Measurements from ENCODE around the gene IGF2BP2. TPM values are rescaled to one million over a fixed set of nuclear protein-coding genes. Genes with fewer than 3 reads are reported as not detected.

IGF2BP2 gene
- total RNA-seq, 1 donor from 2014 or later, result 118 TPM

DNA sequence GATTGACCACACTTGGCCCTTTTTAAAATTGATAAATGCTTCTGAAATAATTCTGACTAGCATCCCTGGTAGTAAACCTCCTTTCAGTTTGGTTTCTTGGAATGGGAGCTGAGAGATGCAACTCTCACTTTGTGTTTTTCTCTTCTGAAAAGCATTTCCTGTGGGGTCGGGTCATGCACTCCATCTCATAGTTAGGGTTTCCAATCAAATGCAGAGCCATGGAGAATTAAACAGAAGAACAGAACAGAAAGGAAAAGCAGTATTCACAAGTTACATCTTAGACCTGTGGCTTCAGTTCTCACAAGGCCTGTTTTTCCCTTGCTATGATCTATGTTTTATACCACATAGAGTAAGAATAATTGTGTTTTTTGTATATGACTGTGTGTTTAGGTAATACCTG is 199.1 kb downstream of the IGF2BP2 start:
- Mint-ChIP-seq H3K36me3 (ENCODE audit: unreplicated experiment) (no peaks in the 10 kb centered on the region), H3K4me1 (ENCODE audit: low read depth, unreplicated experiment) (peaks cover 2% of the 10 kb centered on the region)

DNA sequence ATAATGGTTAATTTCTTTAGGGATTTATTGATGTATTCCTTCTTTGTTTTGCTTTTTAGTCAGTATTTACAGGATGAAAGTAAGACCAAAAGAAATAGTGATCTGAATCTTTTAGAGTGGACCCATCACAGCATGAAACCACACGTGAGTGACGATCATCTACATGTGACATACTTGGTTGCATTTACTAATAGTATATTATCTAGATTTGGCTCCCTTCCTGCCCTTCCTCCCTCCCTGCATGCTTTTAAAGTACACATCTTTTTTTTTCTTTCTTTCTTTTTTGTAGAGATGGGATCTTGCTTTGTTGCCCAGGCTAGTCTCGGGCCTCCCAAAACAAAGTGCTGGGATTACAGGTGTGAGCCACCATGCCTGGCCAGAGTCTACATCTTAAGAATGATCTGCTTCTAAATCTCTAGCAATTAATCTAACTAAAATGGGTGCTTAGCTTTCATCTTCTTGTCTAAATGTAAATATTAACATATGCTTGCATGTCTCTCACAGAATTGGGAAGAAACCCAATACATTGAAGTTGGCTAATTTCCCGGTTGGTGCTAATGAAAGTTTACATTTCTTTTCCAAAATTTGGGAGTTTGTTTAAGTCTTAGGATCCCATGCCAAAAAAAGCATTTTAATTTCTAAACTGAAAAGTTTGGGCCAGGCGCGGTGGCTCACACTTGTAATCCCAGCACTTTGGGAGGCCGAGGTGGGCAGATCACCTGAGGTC is 200.7 kb downstream of the IGF2BP2 start:
- H3K27me3 Mint-ChIP-seq (ENCODE audit: unreplicated experiment), result peaks cover 2% of the 10 kb centered on the region
- TF ChIP-seq, protein P1, sequence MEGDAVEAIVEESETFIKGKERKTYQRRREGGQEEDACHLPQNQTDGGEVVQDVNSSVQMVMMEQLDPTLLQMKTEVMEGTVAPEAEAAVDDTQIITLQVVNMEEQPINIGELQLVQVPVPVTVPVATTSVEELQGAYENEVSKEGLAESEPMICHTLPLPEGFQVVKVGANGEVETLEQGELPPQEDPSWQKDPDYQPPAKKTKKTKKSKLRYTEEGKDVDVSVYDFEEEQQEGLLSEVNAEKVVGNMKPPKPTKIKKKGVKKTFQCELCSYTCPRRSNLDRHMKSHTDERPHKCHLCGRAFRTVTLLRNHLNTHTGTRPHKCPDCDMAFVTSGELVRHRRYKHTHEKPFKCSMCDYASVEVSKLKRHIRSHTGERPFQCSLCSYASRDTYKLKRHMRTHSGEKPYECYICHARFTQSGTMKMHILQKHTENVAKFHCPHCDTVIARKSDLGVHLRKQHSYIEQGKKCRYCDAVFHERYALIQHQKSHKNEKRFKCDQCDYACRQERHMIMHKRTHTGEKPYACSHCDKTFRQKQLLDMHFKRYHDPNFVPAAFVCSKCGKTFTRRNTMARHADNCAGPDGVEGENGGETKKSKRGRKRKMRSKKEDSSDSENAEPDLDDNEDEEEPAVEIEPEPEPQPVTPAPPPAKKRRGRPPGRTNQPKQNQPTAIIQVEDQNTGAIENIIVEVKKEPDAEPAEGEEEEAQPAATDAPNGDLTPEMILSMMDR (IDR thresholded peaks at IDR 0.05; ENCODE audit: partially characterized antibody, unreplicated experiment), result no peak
- no peaks in the 10 kb centered on the region for H3K36me3 Mint-ChIP-seq (ENCODE audit: unreplicated experiment)
- no peak for DNase-seq
- H3K9me3 Mint-ChIP-seq (ENCODE audit: unreplicated experiment), result no peaks in the 10 kb centered on the region
- no peaks in the 10 kb centered on the region for H3K4me1 Mint-ChIP-seq (ENCODE audit: low read depth, unreplicated experiment)
- no peak overlapping the region for H3K4me3 Mint-ChIP-seq (ENCODE audit: unreplicated experiment)
- H3K27ac Mint-ChIP-seq (ENCODE audit: unreplicated experiment), result no peak overlapping the region

More for the DNA sequence above, 199.1 kb downstream of the IGF2BP2 start:
- H3K4me3 Mint-ChIP-seq (ENCODE audit: unreplicated experiment), result no peak overlapping the region
- TF ChIP-seq, protein P1 (IDR thresholded peaks at IDR 0.05; ENCODE audit: partially characterized antibody, unreplicated experiment), result no peak
- peaks cover 6% of the 10 kb centered on the region for H3K27me3 Mint-ChIP-seq (ENCODE audit: unreplicated experiment)
- no peak overlapping the region for H3K27ac Mint-ChIP-seq (ENCODE audit: unreplicated experiment)
- DNase-seq, result no peak
- no peaks in the 10 kb centered on the region for H3K9me3 Mint-ChIP-seq (ENCODE audit: unreplicated experiment)

DNA sequence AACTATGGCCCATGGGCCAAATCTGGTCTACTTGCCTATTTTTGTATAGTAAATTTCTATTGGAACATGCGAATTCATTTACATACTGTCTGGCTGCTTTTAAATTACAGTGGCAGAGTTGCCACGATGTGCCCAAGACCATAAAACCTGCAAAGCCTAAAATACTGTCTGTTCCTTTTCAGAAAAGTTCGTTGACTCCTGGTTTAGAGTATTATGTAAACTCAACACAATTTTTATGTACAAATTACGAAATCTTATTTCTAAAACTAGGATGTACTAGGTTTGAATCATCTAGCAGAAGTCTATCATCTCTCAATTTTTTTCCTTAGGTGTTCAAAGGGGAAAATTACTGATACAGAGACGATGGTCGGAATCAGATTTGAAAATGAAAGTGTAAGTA is 211.8 kb downstream of the IGF2BP2 start:
- Mint-ChIP-seq H3K27me3 (ENCODE audit: unreplicated experiment) (no peaks in the 10 kb centered on the region), H3K4me3 (ENCODE audit: unreplicated experiment) (no peak overlapping the region), H3K27ac (ENCODE audit: unreplicated experiment) (no peak overlapping the region), H3K36me3 (ENCODE audit: unreplicated experiment) (no peaks in the 10 kb centered on the region), H3K4me1 (ENCODE audit: low read depth, unreplicated experiment) (no peaks in the 10 kb centered on the region), H3K9me3 (ENCODE audit: unreplicated experiment) (no peaks in the 10 kb centered on the region)
- DNase-seq, result no peak
- TF ChIP-seq, protein P1 (IDR thresholded peaks at IDR 0.05; ENCODE audit: partially characterized antibody, unreplicated experiment), result no peak

DNA sequence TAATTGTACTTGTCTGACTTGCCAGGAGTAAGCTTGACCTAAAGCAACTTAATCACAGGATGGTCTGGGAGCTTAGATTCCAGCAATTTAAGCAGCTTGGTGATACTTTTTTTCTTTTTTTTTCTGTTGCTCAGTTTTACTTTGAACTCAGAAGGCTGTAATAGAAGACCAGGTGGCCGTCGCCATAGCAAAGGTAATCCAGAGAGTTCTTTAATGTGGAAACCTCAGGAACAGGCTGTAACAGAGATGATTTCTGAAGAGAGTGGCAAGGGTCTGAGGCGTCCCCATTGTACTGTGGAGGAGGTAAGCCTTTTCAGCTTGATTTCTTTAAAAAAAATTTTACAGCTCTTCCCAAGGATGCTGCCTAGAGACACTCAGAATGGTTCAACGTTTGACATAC is 218.6 kb downstream of the IGF2BP2 start:
- no peaks in the 10 kb centered on the region for H3K36me3 Mint-ChIP-seq (ENCODE audit: unreplicated experiment)
- no peaks in the 10 kb centered on the region for H3K4me1 Mint-ChIP-seq (ENCODE audit: low read depth, unreplicated experiment)
- H3K27ac Mint-ChIP-seq (ENCODE audit: unreplicated experiment), result no peak overlapping the region
- DNase-seq, result no peak
- no peaks in the 10 kb centered on the region for H3K9me3 Mint-ChIP-seq (ENCODE audit: unreplicated experiment)
- TF ChIP-seq, protein P1 (IDR thresholded peaks at IDR 0.05; ENCODE audit: partially characterized antibody, unreplicated experiment), result no peak
- no peak overlapping the region for H3K4me3 Mint-ChIP-seq (ENCODE audit: unreplicated experiment)
- H3K27me3 Mint-ChIP-seq (ENCODE audit: unreplicated experiment), result no peaks in the 10 kb centered on the region

DNA sequence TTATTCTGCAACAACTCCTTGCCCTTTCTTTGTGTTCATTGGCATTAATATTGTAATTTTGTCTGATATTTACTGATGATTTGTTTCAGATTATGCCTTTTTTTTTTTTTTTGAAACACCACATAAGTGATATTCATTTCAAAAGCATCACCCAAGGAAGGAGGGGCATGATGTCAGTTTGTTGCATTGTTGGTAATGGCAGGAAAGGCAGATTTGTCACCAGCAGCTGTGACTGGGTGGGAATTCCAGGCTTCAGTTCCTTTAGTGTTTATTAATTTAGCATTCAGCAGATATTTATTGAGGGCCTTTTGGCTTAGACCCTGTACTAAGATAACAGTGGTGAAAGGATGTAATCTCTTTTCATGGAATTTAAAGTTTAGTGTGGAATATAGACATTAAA is 219.3 kb downstream of the IGF2BP2 start:
- Mint-ChIP-seq H3K27me3 (ENCODE audit: unreplicated experiment) (no peaks in the 10 kb centered on the region), H3K36me3 (ENCODE audit: unreplicated experiment) (no peaks in the 10 kb centered on the region), H3K4me3 (ENCODE audit: unreplicated experiment) (no peak overlapping the region), H3K4me1 (ENCODE audit: low read depth, unreplicated experiment) (no peaks in the 10 kb centered on the region), H3K9me3 (ENCODE audit: unreplicated experiment) (no peaks in the 10 kb centered on the region), H3K27ac (ENCODE audit: unreplicated experiment) (no peak overlapping the region)
- TF ChIP-seq, protein P1 (IDR thresholded peaks at IDR 0.05; ENCODE audit: partially characterized antibody, unreplicated experiment), result no peak
- DNase-seq, result no peak
